AG09309 (cell line): ENCODE data around the gene ERICH4.
"Not testable (repeated sequence)": the region's sequence is repeated elsewhere in the genome, so short reads cannot be mapped to it uniquely, and the experiment has no call there.

Source experiments
- DNase-seq: peaks from one replicate; pipeline ENCODE4 v3.0.0-alpha.2; 2010; ENCODE audit warnings: low read depth
- H3K4me3 ChIP-seq: 2 replicates; pipeline ENCODE4 v1.5.1; 2011; ENCODE audit warnings: mild to moderate bottlenecking, low read depth, low read length, moderate library complexity; ENCODE audit not compliant: control insufficient read depth
- CTCF ChIP-seq: IDR thresholded peaks from 2 replicates; pipeline ENCODE4 v1.5.1; 2011; ENCODE audit warnings: mild to moderate bottlenecking, low read depth, low read length, inconsistent platforms; ENCODE audit not compliant: insufficient read depth, control insufficient read depth; ENCODE audit errors: missing control alignments

ERICH4 gene

GRCh38 chr19:41456342-41456918 is 13.5 kb downstream of the ERICH4 start:
- no peak for DNase-seq

GRCh38 chr19:41457241-41457640 is 14.3 kb downstream of the ERICH4 start:
- H3K4me3 ChIP-seq = no peak overlapping the region
- no peak for DNase-seq

More at GRCh38 chr19:41456342-41456918, 13.5 kb downstream of the ERICH4 start:
- no peak for TF ChIP-seq CTCF
- no peak overlapping the region for H3K4me3 ChIP-seq

GRCh38 chr19:41462497-41462896 is 19.5 kb downstream of the ERICH4 start:
- no peak for TF ChIP-seq CTCF
- no peak overlapping the region for H3K4me3 ChIP-seq
- no peak for DNase-seq

More at GRCh38 chr19:41457241-41457640, 14.3 kb downstream of the ERICH4 start:
- no peak for TF ChIP-seq CTCF

- not testable (repeated sequence) for DNase-seq, H3K4me3 ChIP-seq
Measured at GRCh38 chr19:41463257-41464256, 20.6 kb downstream of the ERICH4 start.

GRCh38 chr19:41476583-41476982 is 33.6 kb downstream of the ERICH4 start:
- no peak for TF ChIP-seq CTCF
- DNase-seq = no peak
- no peak overlapping the region for H3K4me3 ChIP-seq

GRCh38 chr19:41478171-41478570 is 35.2 kb downstream of the ERICH4 start:
- TF ChIP-seq CTCF = no peak
- no peak overlapping the region for H3K4me3 ChIP-seq
- DNase-seq = no peak
